ENCODE measurements around the gene ARSB.

The ARSB gene

DNA sequence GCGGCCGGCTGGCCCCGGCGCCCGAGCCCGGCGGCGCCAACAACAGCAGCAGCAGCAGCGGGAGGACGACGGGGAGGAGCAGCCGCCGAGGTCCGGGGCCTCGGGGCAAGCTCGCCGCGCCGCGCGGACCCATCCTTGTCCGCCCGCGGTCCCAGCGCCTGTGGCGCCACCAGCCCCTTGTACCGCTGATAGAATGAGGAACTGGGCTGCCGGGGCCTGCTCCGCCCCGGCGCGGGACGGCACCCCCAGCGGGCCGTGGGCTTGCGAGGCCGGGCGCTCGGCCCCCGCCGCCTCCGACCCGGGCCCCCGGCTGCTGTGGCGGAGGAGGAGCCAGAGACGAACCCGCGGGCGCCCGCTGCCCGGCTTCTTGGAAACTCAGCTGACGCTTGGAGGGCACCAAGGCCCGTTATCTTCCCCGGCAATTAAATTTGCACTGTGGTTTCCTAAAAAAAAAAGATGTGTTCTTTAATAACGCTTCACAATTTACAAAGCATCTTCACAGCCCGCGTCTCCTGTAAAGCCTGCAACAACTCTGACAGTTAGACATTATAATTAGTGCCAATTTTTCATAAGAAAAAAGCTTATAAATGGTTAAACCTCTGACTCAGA lies at the start of gene ARSB:
ARSB (minus strand) TSS at position 195 of the 609 bp plus-strand sequence; CDS start at position 133, 62 bp downstream.
- DNase-seq: no peak

DNA sequence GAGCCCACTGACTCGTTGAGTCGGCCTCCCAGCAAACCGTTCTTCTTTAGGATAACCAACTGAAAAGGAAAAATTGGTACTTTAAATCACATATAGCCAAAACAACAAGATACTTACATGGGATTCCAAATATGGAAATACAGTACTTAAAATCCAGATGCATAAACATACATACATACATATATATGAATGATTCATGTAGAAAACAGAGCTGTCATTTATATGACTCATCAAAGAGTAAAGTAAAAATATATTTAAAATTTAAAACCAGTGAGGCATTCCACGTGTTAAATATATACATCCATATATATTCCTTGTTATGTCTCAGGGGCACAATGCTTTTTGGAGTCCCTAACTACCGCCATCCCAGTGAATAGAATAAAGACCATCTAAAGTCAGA lies 47.7 kb upstream of the ARSB start:
- no peak for DNase-seq

DNA sequence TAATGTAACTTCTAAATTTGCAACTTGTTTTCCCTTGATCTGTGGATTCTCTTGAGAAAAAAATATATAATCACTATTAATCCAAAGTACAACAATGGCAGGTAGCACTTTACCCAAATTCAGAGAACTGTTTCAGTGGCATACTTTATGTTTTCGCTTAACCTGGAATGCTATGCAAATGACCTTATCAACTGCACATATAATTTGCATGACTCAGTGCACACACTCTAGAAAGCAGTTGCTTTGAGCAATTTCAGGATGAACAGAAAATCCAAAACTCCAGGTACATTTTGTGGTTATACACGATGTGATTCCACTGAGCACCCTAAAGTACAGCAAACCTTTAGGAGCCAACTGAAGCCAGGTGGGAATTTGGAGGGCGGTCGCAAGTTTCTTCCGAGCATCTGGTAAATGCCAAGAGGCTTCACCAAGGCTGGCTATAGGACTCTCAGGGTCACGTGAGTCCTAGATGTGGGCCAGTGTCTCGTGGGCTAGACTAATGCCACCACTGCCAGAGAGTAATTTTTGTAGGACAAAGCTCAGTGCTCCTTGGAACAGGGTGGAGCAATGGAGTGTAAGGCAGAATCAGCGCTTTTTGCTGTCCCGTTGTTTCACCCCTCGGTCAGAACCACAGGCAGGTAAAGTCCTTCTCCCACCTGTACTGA lies 47.1 kb upstream of the ARSB start:
- no peak for DNase-seq

DNA sequence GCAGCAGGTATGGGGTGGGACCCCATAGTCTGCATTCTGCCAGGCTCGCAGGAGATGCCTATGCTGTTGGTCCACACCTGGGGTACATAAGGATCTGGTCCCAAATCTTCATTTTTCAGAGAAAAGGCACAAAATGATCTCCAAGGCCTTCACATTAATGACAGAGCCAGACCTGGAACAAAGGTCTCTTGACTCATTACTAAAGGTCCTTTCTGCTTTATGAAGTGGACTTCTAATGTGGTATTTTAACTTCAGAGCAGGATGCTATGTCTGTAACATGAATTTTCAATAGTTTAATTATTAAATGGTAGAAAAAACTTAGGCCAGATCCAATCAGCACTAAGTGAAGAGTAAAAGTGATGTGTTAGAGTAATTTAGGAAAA lies 46.4 kb upstream of the ARSB start:
- DNase-seq: no peak

DNA sequence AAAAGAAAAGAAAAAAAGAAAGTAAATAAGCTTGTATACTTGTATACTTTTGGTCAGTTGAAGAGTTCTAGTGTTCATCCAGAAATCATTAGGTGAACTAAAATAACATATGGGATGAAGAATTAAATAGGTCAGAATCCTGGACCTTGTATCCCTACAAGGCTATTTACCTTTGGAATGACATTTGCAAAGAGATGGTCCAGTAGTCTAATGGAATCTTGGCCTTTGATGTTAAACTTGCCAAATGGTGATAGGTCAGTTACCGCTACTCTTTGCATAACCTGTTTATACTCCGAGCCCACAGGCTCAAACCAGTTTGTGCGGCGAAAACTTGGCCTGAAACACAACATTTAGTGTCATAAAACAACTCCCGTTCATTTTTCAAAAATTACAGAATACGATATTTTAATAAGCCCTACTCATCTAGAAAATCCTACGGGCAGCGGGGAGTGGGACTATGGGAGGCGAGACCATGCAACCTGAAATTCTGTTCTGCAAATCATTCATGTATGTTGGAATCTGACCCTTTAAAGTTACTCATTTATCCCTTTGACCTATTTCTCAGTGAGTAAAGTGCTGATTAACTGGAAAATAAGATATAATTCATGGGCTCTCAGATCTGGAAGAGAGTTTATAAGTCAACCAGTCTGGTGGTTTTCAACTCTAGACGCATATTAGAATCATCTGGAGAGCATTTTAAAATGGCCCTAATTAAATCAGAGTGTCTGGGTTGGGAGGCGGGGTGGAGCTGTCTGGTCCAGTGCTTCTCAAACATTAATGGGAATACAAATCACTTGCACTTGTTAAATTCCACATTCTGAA lies 45.8 kb upstream of the ARSB start:
- DNase-seq: no peak

DNA sequence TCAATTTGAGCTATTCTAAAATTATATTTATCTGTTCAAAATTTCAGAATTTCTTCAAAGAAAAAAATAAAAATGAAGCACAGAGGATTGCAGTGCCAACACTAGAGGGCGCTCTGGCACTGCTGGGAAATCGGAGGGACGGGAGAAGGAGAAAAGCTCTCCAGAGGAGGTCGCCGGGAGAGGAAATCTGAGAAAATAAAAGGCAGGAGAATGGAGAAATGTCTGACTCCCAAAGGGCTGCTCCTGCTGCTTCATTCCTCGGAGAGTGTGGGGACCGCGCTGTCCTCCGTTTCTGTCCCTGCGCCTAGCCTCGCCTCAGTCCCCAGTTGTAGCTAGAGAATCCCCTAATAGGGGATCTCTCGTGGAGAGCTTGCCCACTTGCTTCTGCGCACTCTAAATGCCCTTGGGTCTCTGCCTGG lies 40.0 kb upstream of the ARSB start:
- DNase-seq: peak; percentile 2

DNA sequence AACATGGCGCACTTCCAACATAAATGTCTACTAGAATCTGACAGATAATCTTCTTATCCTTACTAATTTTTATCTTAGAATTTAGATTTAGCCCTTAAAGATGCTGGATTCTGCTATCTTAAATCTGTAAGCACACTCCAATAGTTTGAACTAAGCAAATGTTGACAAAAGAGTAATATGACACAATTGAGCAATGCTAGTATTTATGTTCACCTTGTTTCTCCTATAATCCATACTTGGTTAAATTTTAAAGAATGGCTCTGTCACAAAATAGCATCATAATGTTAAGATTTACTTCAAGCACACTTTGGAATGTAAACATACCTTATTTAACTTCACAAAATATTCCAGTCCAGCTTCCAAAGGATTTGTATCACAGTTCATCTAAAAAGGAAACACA lies 38.8 kb upstream of the ARSB start:
- no peak for DNase-seq

DNA sequence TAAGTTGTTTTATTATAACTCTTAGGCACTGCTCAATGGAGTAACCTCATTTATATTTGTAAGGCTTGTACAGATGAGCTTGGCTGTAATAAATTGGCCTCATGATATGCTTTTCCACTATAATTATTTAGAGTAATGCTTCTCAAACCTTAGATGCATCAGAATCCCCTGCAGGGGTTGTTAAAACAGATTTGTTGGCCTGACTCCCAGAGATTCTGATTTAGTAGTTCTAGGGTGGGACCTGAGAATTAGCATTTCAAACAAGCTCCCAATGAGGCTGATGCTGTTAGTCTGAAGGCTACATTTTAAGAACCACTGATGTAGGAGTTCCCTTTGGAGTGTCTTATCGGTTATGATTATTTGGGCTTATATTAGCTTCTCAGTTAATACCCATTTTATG lies 38.2 kb upstream of the ARSB start:
- no peak for DNase-seq

DNA sequence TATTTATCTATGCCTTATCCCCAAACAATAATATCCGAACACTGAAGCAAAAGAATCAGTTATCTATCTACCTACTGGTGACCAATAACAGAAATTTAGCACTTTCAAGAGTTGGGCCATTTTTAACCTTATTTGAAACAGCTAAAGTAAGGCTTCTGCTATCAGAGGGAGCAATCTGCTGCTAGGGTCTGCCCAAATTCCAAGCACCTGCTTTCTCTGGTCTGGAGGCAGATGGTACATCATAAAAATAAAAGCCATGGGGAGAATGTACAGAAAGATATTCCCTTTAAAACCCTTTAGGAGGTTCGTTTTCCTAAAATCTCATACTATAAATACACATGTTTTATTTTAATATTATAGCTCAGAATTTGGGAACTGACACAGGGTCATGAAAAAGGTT lies 37.7 kb upstream of the ARSB start:
- no peak for DNase-seq

DNA sequence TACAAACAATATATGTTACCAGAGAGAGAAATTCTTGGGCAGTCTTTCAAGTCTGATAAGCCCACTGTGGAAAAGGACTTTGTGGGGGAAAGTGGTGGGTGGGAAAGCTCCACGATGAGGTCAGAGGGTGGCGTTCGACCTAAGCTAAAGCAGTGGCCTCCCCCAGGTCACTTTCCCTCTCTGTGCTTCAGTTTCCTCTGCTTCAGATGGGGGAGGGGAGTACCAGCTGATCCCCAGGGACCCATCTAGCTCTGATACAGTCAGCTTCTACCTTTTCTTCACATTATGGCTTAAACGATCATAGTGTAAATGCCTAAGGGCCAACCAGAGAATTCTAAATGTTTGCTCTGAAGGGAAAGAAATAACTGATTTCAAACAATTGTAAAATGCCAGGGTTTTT lies 36.6 kb upstream of the ARSB start:
- no peak for DNase-seq

DNA sequence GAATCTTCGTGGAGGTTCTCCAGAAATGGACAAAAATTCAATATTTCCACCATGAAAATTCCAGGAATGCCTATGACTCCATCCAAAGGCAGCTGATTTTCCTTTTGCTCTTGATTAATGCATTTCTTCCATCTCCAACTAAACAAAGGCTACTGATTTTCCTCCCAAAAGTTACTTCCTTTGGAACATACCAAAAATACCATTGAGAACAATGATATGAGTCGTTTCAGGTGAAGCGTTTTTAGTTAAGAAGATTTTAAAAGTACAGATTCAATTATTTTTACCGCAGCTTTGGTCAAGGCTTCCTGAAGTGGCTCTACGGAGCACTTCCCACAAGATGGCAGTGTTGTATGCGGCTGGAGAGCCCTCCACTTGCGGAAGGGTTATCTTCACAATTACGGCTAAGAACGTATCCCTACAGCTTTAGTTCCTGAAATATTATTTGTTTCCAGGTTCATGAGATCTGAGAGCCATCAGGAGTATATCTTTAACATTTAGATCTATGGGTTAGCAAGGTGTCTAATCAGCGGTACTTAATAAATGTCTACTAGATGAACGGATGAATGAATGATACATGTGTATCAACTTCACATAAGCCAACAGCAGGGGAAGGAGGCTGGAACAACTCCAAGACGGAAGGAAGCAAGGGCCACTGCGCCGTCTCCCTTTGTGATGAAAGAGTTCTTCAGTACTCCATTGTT lies 35.9 kb upstream of the ARSB start:
- DNase-seq: peak; percentile 19

DNA sequence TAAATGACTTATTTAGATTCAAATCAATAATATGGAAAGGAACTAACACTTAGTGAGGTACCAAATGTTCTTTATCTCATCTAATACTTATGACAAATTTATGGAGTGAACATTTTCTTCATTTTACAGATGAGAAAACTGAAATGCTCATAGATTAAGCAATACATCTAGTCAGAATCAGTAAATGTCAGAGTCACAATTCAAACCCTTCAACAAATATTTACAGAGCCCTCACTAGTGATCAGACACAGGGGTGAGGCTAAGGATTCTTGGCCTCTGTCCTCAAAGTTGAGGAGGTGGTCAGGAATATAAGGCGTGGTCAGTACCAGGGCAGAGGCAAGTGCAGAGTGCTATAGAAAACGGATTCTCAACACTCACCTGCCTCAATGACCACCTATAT lies 29.5 kb upstream of the ARSB start:
- DNase-seq: no peak

DNA sequence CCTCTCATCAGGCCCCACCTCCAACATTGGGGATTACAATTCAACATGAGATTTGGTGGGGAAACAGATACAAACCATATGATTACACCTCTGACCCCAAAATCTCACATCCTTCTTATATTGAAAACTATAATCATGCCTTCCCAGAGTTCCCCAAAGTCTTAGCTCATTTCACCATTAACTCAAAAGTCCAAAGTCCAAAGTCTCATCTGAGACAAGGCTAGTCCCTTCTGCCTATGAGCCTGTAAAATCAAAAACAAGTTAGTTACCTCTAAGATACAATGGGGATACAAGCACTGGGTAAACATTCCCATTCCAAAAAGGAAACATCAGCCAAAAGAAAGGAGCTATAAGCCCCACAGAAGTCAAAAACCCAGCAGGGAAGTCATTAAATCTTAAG lies 26.8 kb upstream of the ARSB start:
- no peak for DNase-seq

DNA sequence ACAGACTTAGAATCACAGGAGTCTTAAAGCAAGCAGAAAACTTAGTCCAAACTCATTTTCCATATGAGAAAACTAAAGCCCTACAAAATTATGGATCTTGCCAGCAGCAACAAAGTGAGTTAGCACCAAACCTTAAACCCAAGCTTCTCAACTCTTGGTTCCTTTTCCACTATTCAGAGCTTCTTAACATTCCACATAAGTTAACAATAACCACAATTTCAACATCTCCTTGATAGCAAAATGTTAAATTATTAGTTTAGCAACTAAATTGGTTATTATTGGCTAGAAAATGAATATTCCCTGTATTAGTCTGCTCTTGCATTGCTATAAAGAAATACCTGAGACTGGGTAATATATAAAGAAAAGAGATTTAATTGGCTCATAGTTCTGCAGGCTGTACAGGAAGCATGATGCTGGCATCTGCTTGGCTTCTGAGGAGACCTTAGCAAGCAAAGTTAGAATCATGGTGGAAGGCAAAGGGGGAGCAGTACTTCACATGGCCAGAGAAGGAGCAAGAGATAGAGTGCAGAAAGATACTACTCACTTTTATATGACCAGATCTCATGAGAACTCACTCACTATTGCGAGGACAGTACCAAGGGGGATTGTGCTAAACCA lies 26.2 kb upstream of the ARSB start:
- DNase-seq: no peak

DNA sequence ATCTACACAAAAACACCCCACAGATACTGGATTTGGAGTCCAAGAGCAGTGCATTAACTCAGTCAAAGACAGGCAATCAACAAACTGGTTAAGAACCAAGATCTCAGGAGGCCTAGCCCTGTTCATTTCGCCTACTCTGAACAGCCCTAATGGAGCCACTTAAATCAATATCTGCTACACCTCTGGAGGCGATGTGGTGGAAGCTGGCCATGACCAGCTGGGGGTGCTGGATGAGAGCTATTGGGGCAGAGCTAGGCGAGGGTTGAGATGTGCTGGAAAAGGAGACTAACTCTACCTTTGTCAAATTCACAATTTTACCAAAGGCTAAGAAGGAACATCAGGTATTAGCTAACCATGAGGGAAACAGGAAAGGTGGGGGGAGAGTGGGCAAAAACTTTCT lies 23.3 kb upstream of the ARSB start:
- no peak for DNase-seq

DNA sequence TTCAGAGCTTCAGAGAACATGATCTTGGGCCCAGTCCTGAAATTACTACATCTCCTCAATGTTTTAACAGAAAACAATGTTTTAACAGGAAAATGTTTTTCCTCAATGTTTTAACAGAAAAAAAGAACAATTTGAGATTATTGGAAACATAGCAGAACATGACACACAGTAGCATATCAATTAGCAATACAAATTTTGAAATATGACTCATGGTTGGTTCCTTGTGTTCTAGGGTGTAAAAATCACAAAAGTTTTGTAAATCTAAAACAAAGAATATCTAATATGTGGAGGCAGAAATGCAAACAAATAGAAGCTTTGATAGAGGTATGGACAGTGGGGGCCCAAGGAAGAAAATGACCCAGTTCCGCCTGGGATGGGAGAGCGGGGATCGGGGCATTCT lies 22.8 kb upstream of the ARSB start:
- DNase-seq: no peak

DNA sequence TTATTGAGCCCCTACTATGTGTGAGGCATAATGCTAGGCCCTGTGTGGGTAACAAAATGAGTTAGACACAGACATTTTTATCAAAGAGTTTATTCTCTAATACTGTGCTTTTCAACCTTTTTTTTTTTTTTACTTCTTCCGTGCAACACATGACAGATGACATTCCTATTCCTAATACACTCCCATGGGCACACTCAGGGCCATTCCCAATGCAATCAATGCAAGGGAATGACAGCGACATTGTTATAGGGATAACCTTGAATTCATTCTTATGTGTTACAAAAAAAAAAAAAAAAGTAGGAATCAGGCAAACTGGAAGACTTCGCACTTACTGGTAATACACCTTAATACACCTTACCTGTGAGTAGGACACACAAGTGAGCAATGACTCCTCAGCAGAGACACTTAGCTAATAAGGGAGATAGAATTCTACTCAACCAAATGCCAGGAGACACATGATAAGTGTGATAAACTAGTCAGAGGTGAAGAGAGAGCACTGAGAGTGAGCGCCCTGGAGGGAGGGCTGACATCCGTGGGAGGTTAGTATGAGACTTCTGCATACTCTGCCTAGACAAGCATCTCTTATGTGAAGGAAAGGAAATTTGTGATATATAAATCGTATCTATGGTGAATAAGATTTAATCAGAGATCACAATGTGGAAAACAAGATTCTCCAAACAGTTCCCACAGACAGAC lies 21.0 kb upstream of the ARSB start:
- DNase-seq: no peak

DNA sequence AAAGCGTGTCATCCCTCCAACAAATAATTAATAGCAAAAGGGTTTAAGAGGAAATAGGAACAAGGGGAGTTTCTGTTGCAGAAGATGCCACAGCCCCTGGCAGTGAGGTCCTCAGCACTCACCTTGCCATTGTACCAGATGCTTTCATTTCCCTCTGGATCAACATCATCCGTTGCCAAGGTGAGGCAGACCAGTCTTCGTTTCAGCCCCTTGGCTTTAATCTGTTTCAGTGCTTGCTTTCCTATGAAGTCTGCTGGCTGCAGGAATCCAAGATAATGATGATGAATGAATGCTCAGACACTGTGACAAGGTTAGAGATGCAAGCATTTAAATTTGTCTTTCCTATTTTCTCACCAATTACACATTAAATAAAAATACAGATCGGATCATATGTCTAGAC lies 20.0 kb upstream of the ARSB start:
- DNase-seq: no peak

DNA sequence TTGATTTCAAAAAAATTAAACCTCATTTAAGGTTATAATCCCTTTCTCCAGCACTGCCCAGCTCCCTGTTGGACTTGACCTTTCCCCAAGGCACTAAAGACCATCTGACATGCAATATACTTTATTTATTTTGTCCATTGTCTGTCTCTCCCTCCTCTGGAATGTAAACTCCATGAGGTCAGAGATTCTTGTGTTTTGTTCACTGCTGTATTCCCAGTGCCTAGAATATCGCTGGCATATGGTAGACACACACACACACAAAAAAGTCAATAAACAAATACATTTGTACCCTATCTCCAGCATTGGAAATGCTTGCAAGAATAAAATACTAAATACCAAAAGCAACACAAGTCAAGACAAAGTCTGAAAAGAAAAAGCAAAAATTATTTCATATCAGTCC lies 17.3 kb upstream of the ARSB start:
- no peak for DNase-seq

DNA sequence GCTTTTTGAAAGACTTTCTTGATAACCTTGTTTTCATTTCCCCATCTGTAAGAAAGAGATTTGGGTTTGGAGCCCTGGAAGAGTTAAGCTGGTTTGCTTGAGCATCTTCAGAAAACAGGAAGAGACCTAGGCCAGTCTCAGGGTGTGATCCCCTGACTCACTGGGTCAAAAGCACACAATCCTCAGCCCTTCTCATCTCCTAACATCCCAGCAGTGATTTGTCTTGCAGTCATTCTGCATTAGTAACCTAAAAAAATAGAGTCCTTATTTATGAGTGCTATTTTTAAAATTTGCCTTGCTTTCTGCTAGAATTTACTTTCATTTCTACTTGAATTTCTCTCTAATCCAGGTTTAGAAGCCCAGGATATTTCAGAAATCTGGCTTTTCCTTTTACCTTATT lies 16.4 kb upstream of the ARSB start:
- no peak for DNase-seq

DNA sequence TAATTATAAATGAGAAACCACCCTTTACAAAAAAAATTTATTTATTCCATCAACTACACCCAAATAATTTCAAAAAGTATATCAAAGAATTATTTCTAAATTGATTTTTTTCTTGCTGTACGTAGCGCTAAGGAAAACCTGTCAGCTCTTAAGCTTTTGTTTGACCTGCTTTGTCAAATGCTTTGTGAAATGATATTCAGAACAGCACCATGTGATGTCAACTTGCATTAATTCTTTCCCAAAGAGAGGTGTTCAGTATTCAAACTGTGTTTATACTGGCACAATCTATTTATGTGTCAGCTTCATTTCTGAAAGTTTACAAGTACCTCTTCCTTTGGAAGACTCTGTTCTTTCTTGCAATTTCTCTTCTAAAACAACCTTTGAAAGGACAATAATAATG lies 12.0 kb upstream of the ARSB start:
- DNase-seq: no peak

DNA sequence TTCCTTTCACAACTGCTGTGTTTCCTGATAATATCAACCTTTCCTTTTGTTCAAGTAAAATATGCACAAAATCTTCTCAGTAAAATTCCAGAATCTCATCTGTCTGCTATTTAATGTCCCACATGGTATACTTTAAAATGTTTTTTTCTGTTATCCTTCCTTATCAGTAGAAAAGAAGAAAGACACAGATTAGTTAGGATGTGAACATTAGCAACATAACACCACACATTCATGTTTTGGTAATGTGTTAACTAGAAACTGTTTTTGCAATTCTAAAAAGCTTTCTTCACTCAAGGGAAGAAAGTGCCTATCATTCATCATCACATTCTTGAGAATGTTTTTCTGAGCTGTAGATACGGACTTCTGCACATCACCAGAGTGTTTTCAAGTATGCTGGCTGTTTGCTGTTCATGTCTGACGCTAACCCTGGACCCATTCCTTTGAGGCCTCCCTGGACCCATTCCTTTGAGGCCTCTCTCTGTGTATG lies 10.5 kb upstream of the ARSB start:
- DNase-seq: no peak

All from NCI-H1105 (cell line).